HCT116 (cell line): ENCODE results near the gene GRK1. TPM values are rescaled to one million over a fixed set of nuclear protein-coding genes. Genes with fewer than 3 reads are reported as not detected.

Source experiments
- ATAC-seq: fragments of 200-7000 bp; cut with Tn5 transposase; 2 replicates; pipeline ENCODE4 v1.9.1; 2020; ENCODE audit warnings: mild to moderate bottlenecking, moderate library complexity
- BruUV-seq: library from RNA; stranded (reverse); fragments of 400-500 nt; replicated peaks from 2 replicates; lab custom pipeline; 2021; lab: Mats Ljungman, UMichigan
- CTCF ChIA-PET: fragments of 300-600 bp; sonication (Branson Sonifier 250); formaldehyde crosslinking; loops from one replicate; lab custom pipeline; 2021; ENCODE audit warnings: antibody characterized with exemption; lab: Charles Lee
- POLR2A ChIA-PET: fragments of 300-600, 350-600 bp; sonication (Branson Sonifier 250); formaldehyde crosslinking; loops from one replicate; lab custom pipeline; 2021; ENCODE audit warnings: antibody characterized with exemption; lab: Charles Lee
- RAD21 ChIA-PET, 2 experiments: fragments of 300-600 bp; sonication (Branson Sonifier 250); formaldehyde crosslinking; loops; one replicate each; lab custom pipeline; 2023; ENCODE audit warnings: low total read pairs in 2 of 2; ENCODE audit not compliant: uncharacterized antibody in 2 of 2, unreplicated experiment in 2 of 2, low non-redundant PET in 1 of 2; lab: Charles Lee
- DNase-seq: peaks from one replicate; pipeline ENCODE4 v3.0.0-alpha.2; 2010; ENCODE audit warnings: low read depth, low spot score
- H2AFZ ChIP-seq: fragments of 200-600 bp; shearing (Covaris generic), sonication (generic); 2 replicates; pipeline ENCODE4 v1.6.1; 2017; ENCODE audit warnings: low read depth, mixed run types, mixed read lengths, antibody characterized with exemption, low read length; ENCODE audit not compliant: poor library complexity, severe bottlenecking
- H3K27ac ChIP-seq: 2 replicates; pipeline ENCODE4 v1.5.1; 2012; ENCODE audit warnings: low read depth, low read length
- H3K27me3 ChIP-seq: fragments of 200-600 bp; sonication (generic); 2 replicates; pipeline ENCODE4 v1.6.1; 2016; ENCODE audit warnings: mixed run types, low read length, mixed read lengths; ENCODE audit not compliant: insufficient read depth
- H3K36me3 ChIP-seq, 2 experiments: fragments of 200-500 bp in 1 of 2; fragments of 200-600 bp in 1 of 2; sonication (Bioruptor generic) in 1 of 2; sonication (generic) in 1 of 2; 2 replicates each; pipeline versions ENCODE4 v1.5.1 to v1.6.1; 2014 to 2016; ENCODE audit warnings: low read length in 2 of 2, inconsistent platforms in 1 of 2, mixed read lengths in 1 of 2, mixed run types in 1 of 2; ENCODE audit not compliant: insufficient read depth in 2 of 2, control insufficient read depth in 1 of 2
- H3K4me1 ChIP-seq, 2 experiments: fragments of 200-600 bp in 1 of 2; sonication (generic) in 1 of 2; 2 replicates each; pipeline versions ENCODE4 v1.5.1 to v1.6.1; 2012 to 2017; ENCODE audit warnings: low read length in 2 of 2, inconsistent platforms in 1 of 2, mild to moderate bottlenecking in 1 of 2, mixed read lengths in 1 of 2, mixed run types in 1 of 2, moderate library complexity in 1 of 2; ENCODE audit not compliant: insufficient read depth in 2 of 2, control insufficient read depth in 1 of 2
- H3K4me2 ChIP-seq: fragments of 200-600 bp; sonication (generic); 2 replicates; pipeline ENCODE4 v1.6.1; 2017; ENCODE audit warnings: mixed run types, low read length, mixed read lengths
- H3K4me3 ChIP-seq, 2 experiments: fragments of 200-600 bp in 1 of 2; sonication (generic) in 1 of 2; replicated peaks in 1 of 2; 2 replicates each; pipeline ENCODE4 v1.5.1; 2011 to 2016; ENCODE audit warnings: low read length in 2 of 2, control low read depth in 1 of 2, low read depth in 1 of 2, mild to moderate bottlenecking in 1 of 2, mixed read lengths in 1 of 2, mixed run types in 1 of 2
- H3K79me2 ChIP-seq: fragments of 200-600 bp; sonication (generic); 2 replicates; pipeline ENCODE4 v1.6.1; 2017; ENCODE audit warnings: mild to moderate bottlenecking, mixed run types, low read length, moderate library complexity, mixed read lengths; ENCODE audit not compliant: insufficient read depth
- H3K9ac ChIP-seq: fragments of 200-600 bp; sonication (generic); 2 replicates; pipeline ENCODE4 v1.6.1; 2016; ENCODE audit warnings: low read length, mixed read lengths
- H3K9me2 ChIP-seq: fragments of 200-600 bp; sonication (generic), shearing (Covaris generic); 2 replicates; pipeline ENCODE4 v1.6.1; 2017; ENCODE audit warnings: mixed run types, mild to moderate bottlenecking, moderate library complexity; ENCODE audit not compliant: insufficient read depth
- H3K9me3 ChIP-seq, 2 experiments: fragments of 200-500 bp in 1 of 2; fragments of 200-600 bp in 1 of 2; sonication (Bioruptor generic) in 1 of 2; sonication (generic) in 1 of 2; 2 replicates each; pipeline ENCODE4 v1.6.1; 2014 to 2017; ENCODE audit warnings: low read length in 2 of 2, mixed read lengths in 2 of 2, inconsistent platforms in 1 of 2, low read depth in 1 of 2, mild to moderate bottlenecking in 1 of 2, mixed run types in 1 of 2, moderate library complexity in 1 of 2; ENCODE audit not compliant: control insufficient read depth in 1 of 2, insufficient read depth in 1 of 2
- H4K20me1 ChIP-seq: fragments of 200-600 bp; sonication (generic), shearing (Covaris generic); 2 replicates; pipeline ENCODE4 v1.6.1; 2017; ENCODE audit warnings: mixed run types, mild to moderate bottlenecking, moderate library complexity; ENCODE audit not compliant: insufficient read depth
- EGR1 ChIP-seq: IDR thresholded peaks from 2 replicates; pipeline ENCODE4 v1.6.1; 2012; ENCODE audit warnings: low read depth
- ELF1 ChIP-seq: IDR thresholded peaks from 2 replicates; pipeline ENCODE4 v1.6.1; 2012; ENCODE audit warnings: low read depth, borderline replicate concordance
- EZH2phosphoT487 ChIP-seq: fragments of 200-600 bp; IDR thresholded peaks from 2 replicates; pipeline ENCODE4 v1.6.1; 2018; ENCODE audit warnings: antibody characterized with exemption, borderline replicate concordance
- FOSL1 ChIP-seq: IDR thresholded peaks from 2 replicates; pipeline ENCODE4 v1.6.1; 2012; ENCODE audit warnings: low read depth
- POLR2A ChIP-seq: IDR thresholded peaks from 2 replicates; pipeline ENCODE4 v1.7.0; 2011; ENCODE audit warnings: borderline replicate concordance; ENCODE audit not compliant: insufficient read depth, insufficient read length; ENCODE audit errors: extremely low read depth
- POLR2AphosphoS5 ChIP-seq: IDR thresholded peaks from 2 replicates; pipeline ENCODE4 v1.6.1; 2011; ENCODE audit warnings: mild to moderate bottlenecking, low read depth, low read length, moderate library complexity
- SIN3A ChIP-seq: IDR thresholded peaks from 2 replicates; pipeline ENCODE4 v1.6.1; 2012; ENCODE audit warnings: low read depth
- SRF ChIP-seq: IDR thresholded peaks from 2 replicates; pipeline ENCODE4 v1.6.1; 2012; ENCODE audit warnings: low read depth
- YY1 ChIP-seq: IDR thresholded peaks from 2 replicates; pipeline ENCODE4 v1.6.1; 2011; ENCODE audit warnings: low read length, low read depth, moderate library complexity, mild to moderate bottlenecking; ENCODE audit not compliant: insufficient replicate concordance; ENCODE audit errors: extremely low read depth
- ZFX ChIP-seq: fragments of 450-650 bp; IDR thresholded peaks from 2 replicates; pipeline ENCODE4 v1.6.1; 2017
- ZNF274 ChIP-seq: fragments of 200-500 bp; sonication (Bioruptor generic); IDR thresholded peaks from 2 replicates; pipeline ENCODE4 v1.6.1; 2014; ENCODE audit warnings: mild to moderate bottlenecking, low read depth, low read length, inconsistent platforms
- intact Hi-C: fragments of 100-400 bp; cut with micrococcal nuclease; formaldehyde crosslinking; loops from 2 replicates; pipeline ENCODE4 v1.10.0; 2022
- total RNA-seq: library from RNA; stranded (reverse); gene quantifications from one replicate; pipeline ENCODE4 v1.2.1, GENCODE V29; 2021; ENCODE audit not compliant: unreplicated experiment
- TF ChIP-seq, protein P1 (sequence below): IDR thresholded peaks from 2 replicates; pipeline ENCODE4 v1.6.1; 2012

Gene GRK1
- total RNA-seq, 1 experiment from 2014 or later: not detected

DNA sequence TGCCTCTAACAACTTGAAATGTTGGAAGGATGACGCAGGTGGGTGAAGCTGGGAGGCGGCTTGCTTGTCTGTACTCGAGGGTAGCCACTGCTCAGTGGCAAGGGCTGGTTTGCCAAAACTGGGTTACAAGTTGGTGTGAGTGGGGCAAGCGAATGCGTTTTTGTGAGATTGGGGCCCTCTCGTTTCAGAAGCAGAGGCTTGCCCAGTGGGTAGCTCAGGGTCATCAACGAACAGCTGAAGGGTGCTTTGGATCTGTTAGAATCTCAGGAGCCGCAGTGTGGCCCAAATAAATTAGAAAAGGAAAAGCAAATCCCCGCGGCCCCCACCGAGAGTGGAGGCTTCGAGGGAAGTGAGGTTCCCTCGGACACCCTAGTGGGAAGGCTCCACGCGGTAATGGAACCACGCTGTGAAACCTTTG is 16.3 kb upstream of the GRK1 start:
- CTCF ChIA-PET: no interaction called here
- H3K9me3 ChIP-seq: no peaks in the 10 kb centered on the region
- H3K4me2 ChIP-seq: no peak overlapping the region
- H3K9ac ChIP-seq: no peak overlapping the region
- no peak for TF ChIP-seq FOSL1
- no peak for TF ChIP-seq ZNF274
- no peak for TF ChIP-seq EZH2phosphoT487
- no peak for TF ChIP-seq ZFX
- TF ChIP-seq, protein P1, sequence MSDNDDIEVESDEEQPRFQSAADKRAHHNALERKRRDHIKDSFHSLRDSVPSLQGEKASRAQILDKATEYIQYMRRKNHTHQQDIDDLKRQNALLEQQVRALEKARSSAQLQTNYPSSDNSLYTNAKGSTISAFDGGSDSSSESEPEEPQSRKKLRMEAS: no peak
- no peak for TF ChIP-seq SRF
- TF ChIP-seq POLR2A: no peak
- no peak for TF ChIP-seq POLR2AphosphoS5
- no peak for TF ChIP-seq YY1
- TF ChIP-seq EGR1: no peak
- TF ChIP-seq SIN3A: no peak
- no peak for TF ChIP-seq ELF1
- intact Hi-C loops: no loop called here
- H2AFZ ChIP-seq: no peak overlapping the region
- POLR2A ChIA-PET: no interaction called here
- no peaks in the 10 kb centered on the region for H3K9me2 ChIP-seq
- no peak overlapping the region for H3K4me3 ChIP-seq
- no peaks in the 10 kb centered on the region for H3K27me3 ChIP-seq
- DNase-seq (no peak), ATAC-seq (no peak)
- H3K4me1 ChIP-seq: peaks cover 9 to 11% of the 10 kb centered on the region in 2 experiments; a peak in 3 of 4 replicates
- H3K27ac ChIP-seq: no peak overlapping the region
- H3K79me2 ChIP-seq: no peaks in the 10 kb centered on the region
- H3K36me3 ChIP-seq: no peaks in the 10 kb centered on the region
- BruUV-seq: no TSS peak
- RAD21 ChIA-PET: no interaction called here
- H4K20me1 ChIP-seq: no peaks in the 10 kb centered on the region
